Aorta (tissue), 5 donors: Measurements from ENCODE around the gene CLEC2B. TPM values are rescaled to one million over a fixed set of nuclear protein-coding genes. Genes with fewer than 3 reads are reported as not detected.

Experiments used
- ATAC-seq: fragments of 200-7000 bp; cut with Tn5 transposase; one replicate; pipeline ENCODE4 v1.9.1; 2022; ENCODE audit warnings: moderate library complexity; ENCODE audit not compliant: low FRiP score
- DNase-seq, 2 donors: peaks; one replicate each; pipeline ENCODE4 v3.0.0-alpha.2; 2020
- H3K27ac ChIP-seq, 2 donors: one replicate each; pipeline ENCODE4 v1.5.1; 2013; ENCODE audit warnings: low read length in 2 of 2, mild to moderate bottlenecking in 2 of 2, moderate library complexity in 2 of 2, control low read depth in 1 of 2, inconsistent platforms in 1 of 2, low read depth in 1 of 2
- H3K27me3 ChIP-seq, 2 donors: one replicate each; pipeline ENCODE4 v1.6.1; 2013; ENCODE audit warnings: control low read depth in 1 of 2, low read length in 1 of 2, mild to moderate bottlenecking in 1 of 2, moderate library complexity in 1 of 2; ENCODE audit not compliant: insufficient read depth in 2 of 2, control insufficient read depth in 1 of 2
- H3K36me3 ChIP-seq, 2 donors: one replicate each; pipeline ENCODE4 v1.6.1; 2013; ENCODE audit warnings: control low read depth in 1 of 2, low read length in 1 of 2, mild to moderate bottlenecking in 1 of 2; ENCODE audit not compliant: insufficient read depth in 2 of 2, control insufficient read depth in 1 of 2
- H3K4me1 ChIP-seq, 2 donors: one replicate each; pipeline ENCODE4 v1.6.1; 2013; ENCODE audit warnings: low read length in 2 of 2, control low read depth in 1 of 2, mild to moderate bottlenecking in 1 of 2, moderate library complexity in 1 of 2; ENCODE audit not compliant: insufficient read depth in 2 of 2, control insufficient read depth in 1 of 2
- H3K4me3 ChIP-seq, 2 donors: one replicate each; pipeline ENCODE4 v1.5.1; 2013; ENCODE audit warnings: low read length in 2 of 2, control low read depth in 1 of 2, mild to moderate bottlenecking in 1 of 2
- H3K9me3 ChIP-seq: one replicate; pipeline ENCODE4 v1.6.1; 2013; ENCODE audit warnings: mild to moderate bottlenecking, low read length; ENCODE audit not compliant: control insufficient read depth
- WGBS, 2 donors: extraction: QIAGEN DNeasy Blood & Tissue Kit; methylation state at CpG; one replicate each; pipeline ENCODE4 v1.1.7; 2013; 5-methylcytosine and 5-hydroxymethylcytosine counted together
- intact Hi-C, 2 donors: fragments of 100-400 bp; cut with DNase I; formaldehyde crosslinking; loops; one replicate each; pipeline versions ENCODE4 v1.14.2 to v1.15.0; 2022
- polyA plus RNA-seq, 2 donors: library from polyadenylated mRNA; stranded (reverse); fragments of 200-250 nt; gene quantifications; one replicate each; pipeline ENCODE4 v1.2.3, GENCODE V29; 2013
- total RNA-seq, 2 donors: library from RNA; stranded (reverse); fragmentation: NEBNext Ultra II Directional; extraction: Animal tissue kit (Norgen Biotek cat#: 25700); gene quantifications; one replicate each; pipeline ENCODE4 v1.2.1, GENCODE V29; 2021
- donor health status: healthy with polysubstance abuse.
- donor health status: Bipolar disorder and iron deficiency.
- donor health status: DM: no; HTN: no; CAD: no.
- donor health status: DM: no; HTN: no; CAD: no.
- donor health status: DM: yes; HTN: yes; CAD: no.

CLEC2B gene
- total and polyA plus RNA-seq, 4 donors: 1.2 to 23.3 (median 10.7) TPM

GRCh38 chr12:9808504-9808903, 60.6 kb downstream of the CLEC2B start:
- no peaks in the 10 kb centered on the region for H3K27me3 ChIP-seq
- H3K36me3 ChIP-seq: no peaks in the 10 kb centered on the region
- ATAC-seq (no peak), DNase-seq (no peak)
- H3K4me3 ChIP-seq: no peak overlapping the region
- no peak overlapping the region for H3K27ac ChIP-seq
- WGBS, 2 donors: 46 to 48% methylated on average over 3 of the region's 3 CpGs
- H3K9me3 ChIP-seq: peaks cover 2% of the 10 kb centered on the region
- H3K4me1 ChIP-seq: no peaks in the 10 kb centered on the region
- intact Hi-C loops: no loop called here

- DNase-seq (no peak), ATAC-seq (no peak)
- Histone ChIP-seq H3K4me1 (no peaks in the 10 kb centered on the region), H3K27ac (no peak overlapping the region), H3K36me3 (no peaks in the 10 kb centered on the region), H3K27me3 (no peaks in the 10 kb centered on the region), H3K4me3 (no peak overlapping the region), H3K9me3 (no peaks in the 10 kb centered on the region)
- WGBS, 2 donors: 28 to 31% methylated on average over 4 of the region's 4 CpGs
- intact Hi-C loops: no loop called here
Observed at GRCh38 chr12:9806714-9807113, 62.4 kb downstream of the CLEC2B start.

- no peaks in the 10 kb centered on the region for H3K36me3 ChIP-seq
- ATAC-seq: no peak
Observed at GRCh38 chr12:9805883-9806282, 63.3 kb downstream of the CLEC2B start.

More at GRCh38 chr12:9805883-9806282, 63.3 kb downstream of the CLEC2B start:
- Histone ChIP-seq H3K27ac (no peak overlapping the region), H3K4me1 (no peaks in the 10 kb centered on the region), H3K4me3 (no peak overlapping the region), H3K27me3 (no peaks in the 10 kb centered on the region), H3K9me3 (no peaks in the 10 kb centered on the region)
- no peak for DNase-seq
- 86 to 91% methylated on average over 2 of the region's 2 CpGs for WGBS, 2 donors
- intact Hi-C loops: no loop called here

Other genes with a start within 250 kb of the CLEC2B start
- gene CLEC2D, start 199.6 kb downstream of the CLEC2B start, total RNA-seq: 10 to 100 TPM; 16.0 to 36.5 TPM
- 1 to 10 TPM in 1 of 2 donors, under 1 TPM in 1; 0.25 to 3.0 TPM for gene CLEC2D, start 199.6 kb downstream of the CLEC2B start, polyA plus RNA-seq
- 1 to 10 TPM in 1 of 2 donors, not detected in 1; 2.1 TPM for gene CLECL1, start 136.3 kb downstream of the CLEC2B start, total RNA-seq
- gene CLECL1, start 136.3 kb downstream of the CLEC2B start, polyA plus RNA-seq: not detected
- gene CD69, start 108.5 kb downstream of the CLEC2B start, total RNA-seq: 1 to 10 TPM; 4.4 to 8.4 TPM
- under 1 TPM in 1 of 2 donors, not detected in 1; 0.59 TPM for gene CD69, start 108.5 kb downstream of the CLEC2B start, polyA plus RNA-seq
- gene KLRF1, start 41.9 kb downstream of the CLEC2B start, total RNA-seq: 1 to 10 TPM in 1 of 2 donors, under 1 TPM in 1; 0.36 to 1.1 TPM
- not detected for gene KLRF1, start 41.9 kb downstream of the CLEC2B start, polyA plus RNA-seq
- gene KLRF2, start 12.1 kb upstream of the CLEC2B start, total RNA-seq: not detected
- gene KLRF2, start 12.1 kb upstream of the CLEC2B start, polyA plus RNA-seq: not detected
- gene CLEC2A, start 63.0 kb upstream of the CLEC2B start, total RNA-seq: not detected
- gene CLEC2A, start 63.0 kb upstream of the CLEC2B start, polyA plus RNA-seq: not detected
- gene CLEC12A, start 102.1 kb upstream of the CLEC2B start, total RNA-seq: 1 to 10 TPM; 3.0 to 3.6 TPM
- 1 to 10 TPM in 1 of 2 donors, not detected in 1; 1.5 TPM for gene CLEC12A, start 102.1 kb upstream of the CLEC2B start, polyA plus RNA-seq
- not detected for gene CLEC1B, start 129.8 kb upstream of the CLEC2B start, total RNA-seq
- not detected for gene CLEC1B, start 129.8 kb upstream of the CLEC2B start, polyA plus RNA-seq
- gene CLEC12B, start 141.3 kb upstream of the CLEC2B start, total RNA-seq: under 1 TPM in 1 of 2 donors, not detected in 1; 0.78 TPM
- gene CLEC12B, start 141.3 kb upstream of the CLEC2B start, polyA plus RNA-seq: not detected
- gene CLEC9A, start 161.3 kb upstream of the CLEC2B start, total RNA-seq: under 1 TPM; 0.26 to 0.42 TPM
- gene CLEC9A, start 161.3 kb upstream of the CLEC2B start, polyA plus RNA-seq: not detected
- gene CLEC1A, start 229.6 kb upstream of the CLEC2B start, total RNA-seq: 10 to 100 TPM in 1 of 2 donors, 1 to 10 TPM in 1; 7.0 to 12.9 TPM
- under 1 TPM in 1 of 2 donors, not detected in 1; 0.51 TPM for gene CLEC1A, start 229.6 kb upstream of the CLEC2B start, polyA plus RNA-seq